ENCODE results near the gene MSLN.
A peak's percentile ranks its signal among the peaks of the same experiment; 100 is the strongest.
"Not testable (repeated sequence)": the region's sequence is repeated elsewhere in the genome, so short reads cannot be mapped to it uniquely, and the experiment has no call there.

The MSLN gene

GRCh38 chr16:760545-761343, at the start of gene MSLN:
Gene MSLN, plus strand, starts transcription at chr16:760734. Its CDS starts 1,947 bp downstream, at chr16:762681.
- DNase-seq (ENCODE audit: low read depth, low spot score): no peak

- DNase-seq (ENCODE audit: low read depth, low spot score): no peak
These were observed 49.5 kb upstream of the MSLN start for GRCh38 chr16:711084-711483.

DNA sequence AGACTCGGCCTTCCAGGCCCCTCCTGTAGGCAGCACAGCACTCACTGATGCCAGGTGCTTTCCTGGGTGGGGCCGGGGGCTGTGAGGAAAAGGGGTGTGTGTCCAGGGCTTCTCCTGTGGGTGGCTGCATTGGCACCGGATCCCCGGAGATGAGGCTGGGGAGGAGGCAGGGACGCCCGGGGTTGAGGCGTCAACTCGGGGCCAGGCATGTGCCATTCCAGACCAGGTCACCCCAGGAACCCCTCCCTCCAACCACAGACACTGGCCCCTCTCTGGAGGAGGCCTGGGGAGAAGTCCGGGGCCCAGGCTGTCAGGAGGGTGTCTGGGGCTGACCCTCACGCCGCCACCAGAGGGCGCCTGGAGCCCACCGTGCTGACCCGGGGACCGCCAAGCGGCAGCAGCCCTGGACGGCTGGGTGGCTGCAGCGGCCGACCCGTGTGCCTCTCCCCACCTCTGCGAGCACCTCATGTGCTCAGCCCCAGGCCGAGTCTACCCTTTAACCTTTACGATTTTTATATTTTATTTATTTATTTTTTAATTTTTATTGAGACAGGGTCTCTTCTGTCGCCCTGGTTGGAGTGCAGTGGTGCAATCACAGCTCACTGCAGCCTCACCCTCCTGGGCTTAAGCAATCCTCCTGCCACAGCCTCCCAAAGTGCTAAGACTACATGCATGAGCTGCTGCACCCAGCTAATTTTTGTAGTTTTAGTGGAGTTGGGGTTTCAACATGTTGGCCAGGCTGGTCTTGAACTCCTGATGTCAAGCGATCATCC, 48.8 kb upstream of the MSLN start:
- peak; percentile 66 for DNase-seq (ENCODE audit: low read depth, low spot score)

- DNase-seq (ENCODE audit: low read depth, low spot score): not testable (repeated sequence)
These were observed 47.7 kb upstream of the MSLN start for GRCh38 chr16:712740-713250.

GRCh38 chr16:714079-714478, 46.5 kb upstream of the MSLN start:
- DNase-seq (ENCODE audit: low read depth, low spot score): no peak

DNA sequence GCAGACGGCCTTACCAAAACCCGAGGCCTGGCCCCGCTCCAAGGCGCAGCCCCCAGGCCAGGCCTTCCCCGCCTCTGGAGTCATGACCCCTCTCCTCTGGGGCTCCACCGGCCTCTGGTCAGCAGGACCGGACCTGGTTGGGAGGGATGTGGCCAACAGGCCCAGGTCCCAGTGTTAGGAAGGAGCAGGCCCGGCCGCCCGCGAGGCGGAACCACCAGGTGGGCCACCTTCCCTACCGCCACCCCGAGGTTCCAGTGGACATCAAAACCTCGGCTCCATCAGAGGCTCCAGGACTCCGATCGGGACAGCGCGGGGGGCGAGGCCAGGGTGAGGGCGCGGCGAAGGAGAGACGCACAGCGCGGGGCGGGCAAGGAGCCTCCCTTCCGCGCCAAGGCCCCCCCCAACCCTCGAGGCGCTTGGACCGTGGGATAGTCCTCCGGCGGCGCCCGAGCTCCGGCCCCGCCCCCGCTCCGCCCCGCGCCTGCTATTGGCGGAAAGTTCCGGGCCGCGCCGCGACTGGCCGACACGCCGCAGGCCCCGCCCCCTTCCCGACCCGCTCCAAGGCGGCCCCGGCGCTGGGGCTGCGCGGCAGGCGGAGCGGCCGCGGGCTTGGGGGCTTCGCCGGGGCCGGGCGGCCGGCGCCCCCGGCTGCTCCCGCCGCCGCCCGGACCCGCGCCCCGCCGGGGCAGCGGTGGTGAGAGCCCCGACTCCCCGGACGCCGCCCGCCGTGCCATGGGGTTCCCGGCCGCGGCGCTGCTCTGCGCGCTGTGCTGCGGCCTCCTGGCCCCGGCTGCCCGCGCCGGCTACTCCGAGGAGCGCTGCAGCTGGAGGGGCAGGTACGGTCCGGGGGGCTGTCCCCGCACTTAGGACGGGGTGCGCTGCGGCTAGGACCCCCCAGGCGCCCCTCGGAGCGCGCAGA, 45.7 kb upstream of the MSLN start, which contains the start of gene METRN:
Gene METRN, plus strand, starts transcription at position 561 of the 919 bp plus-strand sequence. Its CDS starts 172 bp downstream, at position 733.
- peak; percentile 78 for DNase-seq (ENCODE audit: low read depth, low spot score)

DNA sequence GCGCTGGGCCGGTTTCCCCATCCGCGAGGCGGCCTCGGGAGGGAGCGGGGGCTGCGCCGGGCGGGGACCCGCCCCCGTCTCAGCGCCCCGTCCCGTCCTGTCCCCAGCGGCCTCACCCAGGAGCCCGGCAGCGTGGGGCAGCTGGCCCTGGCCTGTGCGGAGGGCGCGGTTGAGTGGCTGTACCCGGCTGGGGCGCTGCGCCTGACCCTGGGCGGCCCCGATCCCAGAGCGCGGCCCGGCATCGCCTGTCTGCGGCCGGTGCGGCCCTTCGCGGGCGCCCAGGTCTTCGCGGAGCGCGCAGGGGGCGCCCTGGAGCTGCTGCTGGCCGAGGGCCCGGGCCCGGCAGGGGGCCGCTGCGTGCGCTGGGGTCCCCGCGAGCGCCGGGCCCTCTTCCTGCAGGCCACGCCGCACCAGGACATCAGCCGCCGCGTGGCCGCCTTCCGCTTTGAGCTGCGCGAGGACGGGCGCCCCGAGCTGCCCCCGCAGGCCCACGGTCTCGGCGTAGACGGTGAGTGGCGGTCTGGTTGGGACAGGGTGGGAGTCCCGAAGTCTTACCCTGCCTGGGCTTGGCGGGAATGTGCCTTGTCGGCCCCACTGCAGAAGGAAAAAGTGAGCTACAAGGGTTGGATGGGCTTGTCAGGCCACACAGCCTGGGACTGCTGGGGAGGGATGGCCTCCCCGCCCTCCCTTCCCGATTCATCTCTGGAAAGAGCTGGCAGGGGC, 44.9 kb upstream of the MSLN start:
- no peak for DNase-seq (ENCODE audit: low read depth, low spot score)

DNA sequence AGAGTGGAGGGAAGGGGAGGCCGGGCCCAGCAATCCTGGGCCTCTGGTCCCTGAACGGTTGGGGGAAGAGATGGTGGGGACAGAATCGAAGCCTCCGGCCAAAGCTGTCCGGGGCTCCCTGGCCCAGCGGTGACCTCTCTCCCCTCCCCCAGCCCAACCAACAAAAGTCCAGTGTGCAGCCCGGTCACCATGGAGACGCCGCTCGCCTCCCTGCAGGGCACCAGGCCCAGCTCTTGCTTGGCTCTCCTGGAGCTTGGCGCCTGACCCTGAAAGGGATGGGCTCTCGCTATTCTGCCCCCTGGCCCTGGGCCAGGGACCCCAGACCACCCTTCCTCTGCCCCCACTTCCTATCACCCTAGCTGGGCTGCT, 44.4 kb upstream of the MSLN start:
- DNase-seq (ENCODE audit: low read depth, low spot score): no peak

DNA sequence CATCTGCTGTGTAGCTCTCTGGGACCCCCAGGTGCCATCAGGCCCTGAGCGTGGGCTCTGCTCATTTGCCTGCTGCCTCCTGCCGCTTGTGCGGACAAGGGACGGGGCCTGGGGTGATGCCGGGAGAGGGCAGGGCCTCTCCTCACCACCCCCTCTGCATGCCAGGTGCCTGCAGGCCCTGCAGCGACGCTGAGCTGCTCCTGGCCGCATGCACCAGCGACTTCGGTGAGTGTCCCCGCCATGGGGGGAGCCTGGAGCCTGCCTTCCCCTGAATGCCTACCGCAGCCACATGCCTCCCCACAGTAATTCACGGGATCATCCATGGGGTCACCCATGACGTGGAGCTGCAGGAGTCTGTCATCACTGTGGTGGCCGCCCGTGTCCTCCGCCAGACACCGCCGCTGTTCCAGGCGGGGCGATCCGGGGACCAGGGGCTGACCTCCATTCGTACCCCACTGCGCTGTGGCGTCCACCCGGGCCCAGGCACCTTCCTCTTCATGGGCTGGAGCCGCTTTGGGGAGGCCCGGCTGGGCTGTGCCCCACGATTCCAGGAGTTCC, 43.7 kb upstream of the MSLN start:
- no peak for DNase-seq (ENCODE audit: low read depth, low spot score)

GRCh38 chr16:717450-718245, 42.9 kb upstream of the MSLN start:
- no peak for DNase-seq (ENCODE audit: low read depth, low spot score)

DNA sequence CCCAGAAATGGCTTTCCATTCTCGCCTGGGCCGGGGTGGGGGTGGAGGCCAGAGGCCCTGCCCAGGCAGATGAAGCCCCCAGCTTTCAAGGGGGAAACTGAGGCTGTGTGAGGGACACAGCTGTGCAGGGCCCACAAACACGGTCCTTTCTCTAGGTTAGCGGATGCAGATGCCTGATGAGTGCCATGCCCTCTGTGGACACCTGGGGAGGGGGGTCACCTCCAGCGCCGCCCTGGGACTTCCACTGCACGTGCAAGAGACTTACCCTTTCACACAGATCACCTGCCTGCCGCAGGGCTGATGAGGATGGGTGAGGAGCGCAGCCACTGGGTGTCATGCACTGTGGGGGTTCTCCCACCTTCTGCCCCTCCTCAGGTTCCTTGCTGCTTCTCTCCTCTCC, 42.1 kb upstream of the MSLN start:
- no peak for DNase-seq (ENCODE audit: low read depth, low spot score)

DNA sequence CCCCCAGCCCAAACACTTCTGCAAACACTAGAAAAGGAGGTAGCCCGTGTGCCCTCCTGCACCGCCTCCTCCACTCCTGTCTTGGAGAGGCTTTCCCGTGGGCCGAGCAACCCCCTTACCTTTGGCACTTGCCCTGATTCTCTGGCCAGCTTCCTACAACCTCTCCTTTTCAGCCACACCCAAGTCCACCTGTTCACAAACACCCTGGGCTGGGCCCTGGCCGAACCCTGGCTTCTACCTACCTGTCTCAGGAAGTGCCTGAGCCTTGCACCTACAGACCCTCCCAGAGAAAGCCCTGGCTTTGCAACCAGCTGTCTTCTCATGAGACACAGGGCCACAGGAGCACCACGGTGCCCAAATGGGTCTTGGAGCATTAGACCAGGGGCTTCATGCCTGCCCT, 41.6 kb upstream of the MSLN start:
- DNase-seq (ENCODE audit: low read depth, low spot score): no peak

GRCh38 chr16:719815-720446, 40.6 kb upstream of the MSLN start:
- DNase-seq (ENCODE audit: low read depth, low spot score): no peak

- no peak for DNase-seq (ENCODE audit: low read depth, low spot score)
These were observed 40.0 kb upstream of the MSLN start for GRCh38 chr16:720447-720989.

DNA sequence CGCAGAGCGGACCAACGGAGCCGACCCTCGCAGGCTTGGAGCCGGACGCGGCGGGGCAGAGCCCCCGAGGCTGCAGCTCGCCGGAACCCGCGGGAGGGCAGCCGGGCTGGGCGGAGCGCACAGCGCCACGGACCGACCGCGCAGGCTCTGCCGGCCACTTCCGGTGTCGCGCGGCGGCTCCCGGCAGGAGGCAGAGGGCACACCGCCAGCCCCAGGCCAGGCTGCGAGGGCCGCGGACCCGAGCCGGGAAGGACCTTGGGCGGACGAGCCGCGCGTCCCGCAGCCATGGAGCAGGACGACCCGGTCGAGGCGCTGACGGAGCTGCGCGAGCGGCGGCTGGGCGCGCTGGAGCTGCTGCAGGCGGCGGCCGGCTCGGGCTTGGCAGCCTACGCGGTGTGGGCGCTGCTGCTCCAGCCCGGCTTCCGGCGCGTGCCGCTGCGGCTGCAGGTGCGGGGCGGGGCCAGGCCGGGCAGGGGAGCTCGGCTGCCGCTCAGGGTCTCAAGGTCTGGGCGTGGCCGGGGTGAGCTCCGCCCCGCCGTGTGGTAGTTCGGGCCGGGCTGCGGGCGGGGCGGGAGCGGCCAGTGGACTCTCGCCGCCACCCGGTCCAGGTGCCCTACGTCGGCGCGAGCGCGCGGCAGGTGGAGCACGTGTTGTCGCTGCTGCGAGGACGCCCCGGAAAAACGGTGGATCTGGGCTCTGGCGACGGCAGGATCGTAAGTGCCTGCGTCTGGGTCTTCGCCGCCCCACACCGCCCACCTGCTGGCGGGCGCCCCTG, 39.4 kb upstream of the MSLN start, which contains the start of gene ANTKMT:
Gene ANTKMT, plus strand, starts transcription at position 157 of the 775 bp plus-strand sequence. Its CDS starts 129 bp downstream, at position 286.
- DNase-seq (ENCODE audit: low read depth, low spot score): peak; percentile 54

- DNase-seq (ENCODE audit: low read depth, low spot score): no peak
These were observed 38.6 kb upstream of the MSLN start for GRCh38 chr16:721765-722540.
